SK-MEL-5 (cell line): Measurements from ENCODE around the gene OR2T8. TPM values are rescaled to one million over a fixed set of nuclear protein-coding genes. Genes with fewer than 3 reads are reported as not detected.

Experiments used
- DNase-seq: peaks from one replicate; pipeline ENCODE4 v3.0.0-alpha.2; 2016; ENCODE audit warnings: low read depth, low spot score
- in situ Hi-C: cut with HindIII; loops from 2 replicates; pipeline ENCODE4 v1.10.0; 2016; ENCODE audit warnings: low sequenced_read_pairs, high pct_unique_total_duplicates, low pct_unique_long_range_greater_than_20kb
- polyA plus RNA-seq, 2 experiments: library from polyadenylated mRNA; depleted of rRNA; stranded (reverse); fragments of >200 nt; gene quantifications; 2 replicates each; pipeline ENCODE4 v1.2.3, GENCODE V29; 2015
- total RNA-seq: library from RNA; depleted of rRNA; stranded (reverse); fragments of >200 nt; shearing (Covaris generic); gene quantifications from 2 replicates; pipeline ENCODE4 v1.2.3, GENCODE V29; 2014; rRNA removed

Gene OR2T8, protein sequence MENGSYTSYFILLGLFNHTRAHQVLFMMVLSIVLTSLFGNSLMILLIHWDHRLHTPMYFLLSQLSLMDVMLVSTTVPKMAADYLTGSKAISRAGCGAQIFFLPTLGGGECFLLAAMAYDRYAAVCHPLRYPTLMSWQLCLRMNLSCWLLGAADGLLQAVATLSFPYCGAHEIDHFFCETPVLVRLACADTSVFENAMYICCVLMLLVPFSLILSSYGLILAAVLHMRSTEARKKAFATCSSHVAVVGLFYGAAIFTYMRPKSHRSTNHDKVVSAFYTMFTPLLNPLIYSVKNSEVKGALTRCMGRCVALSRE
- not detected in 2 replicates for total RNA-seq
- not detected in 2 replicates for polyA plus RNA-seq (2015; cell fraction: cytosol; rRNA removed)
- not detected in 2 replicates for polyA plus RNA-seq (2015; cell fraction: nucleus; rRNA removed)

DNA sequence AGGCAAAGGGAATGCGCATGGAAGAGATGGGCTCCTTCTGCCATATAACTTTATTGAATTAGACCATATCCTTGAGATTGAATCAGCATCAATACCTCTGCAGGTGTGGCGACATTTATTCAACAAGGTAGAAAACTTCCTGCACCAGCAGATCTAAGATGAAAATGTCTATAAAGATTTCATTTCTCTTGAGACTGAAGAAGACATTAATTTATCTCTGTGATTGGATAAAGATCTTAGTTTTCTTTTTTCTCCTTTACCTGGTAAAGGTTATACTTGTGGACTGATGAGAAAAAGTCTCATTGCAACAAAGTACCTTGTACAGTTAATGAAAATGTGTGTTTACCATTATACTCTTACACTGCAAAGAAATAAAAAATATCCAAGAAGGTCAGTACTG, at the start of gene OR2T8:
TSS of gene OR2T8 (plus strand) at position 301 of the 400 bp plus-strand sequence. CDS start 766 bp downstream, outside the sequence.
- in situ Hi-C loops = no loop called here

GRCh38 chr1:247883346-247883745, 36.7 kb upstream of the OR2T8 start:
- DNase-seq = no peak
- in situ Hi-C loops = no loop called here

More for the DNA sequence above, at the start of gene OR2T8:
- DNase-seq = no peak

GRCh38 chr1:247884797-247885413, 35.1 kb upstream of the OR2T8 start:
- in situ Hi-C loops = no loop called here
- DNase-seq = no peak

- DNase-seq = no peak
- in situ Hi-C loops = no loop called here
These were observed 24.9 kb upstream of the OR2T8 start, which contains the start of gene OR2W3 for GRCh38 chr1:247895163-247895637. TSS of gene OR2W3 (plus strand) at chr1:247895587. CDS start at chr1:247895587, 0 bp downstream.

DNA sequence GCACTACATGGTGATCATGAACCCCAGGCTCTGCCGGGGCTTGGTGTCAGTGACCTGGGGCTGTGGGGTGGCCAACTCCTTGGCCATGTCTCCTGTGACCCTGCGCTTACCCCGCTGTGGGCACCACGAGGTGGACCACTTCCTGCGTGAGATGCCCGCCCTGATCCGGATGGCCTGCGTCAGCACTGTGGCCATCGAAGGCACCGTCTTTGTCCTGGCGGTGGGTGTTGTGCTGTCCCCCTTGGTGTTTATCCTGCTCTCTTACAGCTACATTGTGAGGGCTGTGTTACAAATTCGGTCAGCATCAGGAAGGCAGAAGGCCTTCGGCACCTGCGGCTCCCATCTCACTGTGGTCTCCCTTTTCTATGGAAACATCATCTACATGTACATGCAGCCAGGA, 24.1 kb upstream of the OR2T8 start:
- DNase-seq = no peak
- in situ Hi-C loops = no loop called here

GRCh38 chr1:247904122-247904521, 15.9 kb upstream of the OR2T8 start:
- no peak for DNase-seq
- in situ Hi-C loops = no loop called here

GRCh38 chr1:247905181-247905580, 14.9 kb upstream of the OR2T8 start:
- in situ Hi-C loops = no loop called here
- no peak for DNase-seq

GRCh38 chr1:247905910-247906503, 14.0 kb upstream of the OR2T8 start:
- in situ Hi-C loops = no loop called here
- no peak for DNase-seq

- peak; percentile 2 for DNase-seq
- in situ Hi-C loops = no loop called here
These were observed 13.5 kb upstream of the OR2T8 start for GRCh38 chr1:247906504-247907047.

DNA sequence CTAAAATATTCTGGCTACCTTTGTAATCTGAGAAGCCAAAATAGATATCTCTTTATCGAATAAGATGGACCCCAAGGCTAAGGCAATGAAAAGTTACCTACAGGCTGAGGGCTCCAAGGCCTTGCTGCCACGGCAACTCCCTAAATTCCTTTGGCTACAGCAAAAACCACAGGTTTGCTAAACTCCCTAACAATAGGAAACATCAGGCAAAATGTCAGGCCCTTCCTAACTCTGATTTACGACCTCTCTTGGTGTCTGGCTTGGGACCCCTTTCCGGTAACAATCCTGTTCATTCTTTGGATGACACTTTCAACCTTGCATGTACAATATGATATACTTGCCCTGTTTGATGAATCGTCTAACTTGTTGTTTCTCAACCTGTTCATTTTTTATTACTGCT, 11.3 kb upstream of the OR2T8 start:
- in situ Hi-C loops = no loop called here
- DNase-seq = no peak

DNA sequence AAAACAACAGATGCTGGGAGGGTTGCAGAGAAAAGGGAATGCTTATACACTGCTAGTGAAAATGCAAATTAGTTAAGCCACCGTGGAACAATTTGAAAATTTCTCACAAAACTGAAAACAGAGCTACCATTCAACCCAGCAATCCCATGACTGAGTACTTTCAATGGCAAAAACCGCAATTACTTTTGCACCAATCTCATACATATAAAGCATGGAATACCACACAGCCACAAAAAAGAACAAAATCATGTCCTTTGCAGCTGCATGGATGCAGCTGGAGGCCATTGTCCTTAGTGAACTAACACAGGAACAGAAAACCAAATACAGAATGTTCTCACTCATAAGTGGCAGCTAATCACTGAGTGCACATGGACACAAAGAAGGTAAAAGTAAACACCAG, 6.3 kb upstream of the OR2T8 start:
- in situ Hi-C loops = no loop called here
- no peak for DNase-seq

DNA sequence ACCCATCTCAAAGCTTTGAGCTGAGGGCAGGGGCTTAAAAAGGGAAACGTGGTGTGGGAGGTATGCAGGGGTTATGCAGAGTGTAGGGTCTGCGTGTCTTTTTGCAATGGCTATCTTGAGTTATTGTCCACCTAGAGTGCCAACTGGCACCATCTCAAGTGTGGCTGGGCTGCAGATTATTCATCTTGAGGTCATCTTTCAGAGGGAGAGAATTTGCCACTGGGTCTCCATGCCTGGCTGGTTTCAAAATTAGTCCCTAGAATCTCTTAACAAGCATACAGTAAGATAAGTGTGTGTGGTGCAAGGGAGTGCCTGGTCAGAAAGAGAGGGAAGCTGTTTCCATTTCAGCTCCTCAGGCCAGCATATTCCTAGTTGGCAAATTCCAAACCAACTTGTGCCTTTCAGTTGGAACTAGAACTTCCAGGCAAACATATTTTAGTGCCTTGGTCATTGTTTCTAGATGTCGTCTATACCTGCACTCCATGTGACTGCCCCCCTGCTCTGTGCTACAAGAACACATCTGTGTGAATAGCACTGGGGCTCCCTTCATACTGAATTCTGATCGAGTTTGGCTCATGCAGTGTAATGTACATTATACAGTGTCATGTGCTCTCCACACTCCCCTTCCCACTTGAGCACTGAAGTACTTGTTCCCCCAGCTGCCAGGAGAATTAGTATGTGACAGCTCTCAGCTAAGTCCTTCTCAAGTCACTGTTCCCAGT, 5.0 kb upstream of the OR2T8 start:
- no peak for DNase-seq

DNA sequence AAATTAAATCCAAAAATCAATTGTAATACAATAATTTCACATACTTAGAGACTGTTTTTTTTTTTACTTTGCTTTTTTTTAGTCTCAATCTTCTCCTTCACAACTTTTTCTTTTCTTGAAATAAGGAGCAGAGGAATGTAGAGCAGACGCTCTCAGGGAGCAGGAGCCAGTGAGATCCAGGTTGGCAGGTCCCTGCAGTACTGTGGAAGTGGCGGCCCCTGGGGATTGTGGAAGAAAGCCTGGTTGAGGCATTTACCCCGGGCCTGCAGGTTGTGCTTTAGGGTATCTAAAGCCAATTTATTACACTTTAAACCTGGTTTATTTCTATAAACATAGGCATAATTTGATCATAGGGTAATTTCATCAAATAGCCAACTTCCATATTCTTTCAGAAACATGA, 3.9 kb downstream of the OR2T8 start:
- in situ Hi-C loops = no loop called here
- no peak for DNase-seq

More for the DNA sequence above, 5.0 kb upstream of the OR2T8 start:
- in situ Hi-C loops = no loop called here

GRCh38 chr1:247924868-247925267, 4.8 kb downstream of the OR2T8 start, which contains the start of gene OR2AJ1:
TSS of gene OR2AJ1 (plus strand) at chr1:247924889. CDS start at chr1:247933769, 8,880 bp downstream.
- DNase-seq = no peak
- in situ Hi-C loops = no loop called here

- in situ Hi-C loops = no loop called here
These were observed 13.9 kb downstream of the OR2T8 start for GRCh38 chr1:247933989-247934388.

GRCh38 chr1:247935781-247936180, 15.7 kb downstream of the OR2T8 start:
- in situ Hi-C loops = no loop called here

More at GRCh38 chr1:247933989-247934388, 13.9 kb downstream of the OR2T8 start:
- no peak for DNase-seq

GRCh38 chr1:247936415-247936814, 16.4 kb downstream of the OR2T8 start:
- in situ Hi-C loops = no loop called here
- DNase-seq = no peak

More at GRCh38 chr1:247935781-247936180, 15.7 kb downstream of the OR2T8 start:
- DNase-seq = no peak
